T47D (cell line): ENCODE measurements around the gene APEH.

Source experiments
- DNase-seq, 2 experiments: peaks; one replicate each; pipeline versions ENCODE4 v3.0.0 to v3.0.0-alpha.2; 2011 to 2012; ENCODE audit warnings: low read depth in 1 of 2, low spot score in 1 of 2
- JUND ChIP-seq: IDR thresholded peaks from 2 replicates; pipeline ENCODE4 v1.6.1; 2012; ENCODE audit warnings: low read depth
- in situ Hi-C: cut with HindIII; loops from 2 replicates; pipeline ENCODE4 v1.10.0; 2016; ENCODE audit warnings: low sequenced_read_pairs, low pct_unique_long_range_greater_than_20kb

APEH gene

GRCh38 chr3:49727924-49728361 lies 53.8 kb downstream of the APEH start:
- no peak for DNase-seq
- in situ Hi-C loops: no loop called here
- no peak for TF ChIP-seq JUND

DNA sequence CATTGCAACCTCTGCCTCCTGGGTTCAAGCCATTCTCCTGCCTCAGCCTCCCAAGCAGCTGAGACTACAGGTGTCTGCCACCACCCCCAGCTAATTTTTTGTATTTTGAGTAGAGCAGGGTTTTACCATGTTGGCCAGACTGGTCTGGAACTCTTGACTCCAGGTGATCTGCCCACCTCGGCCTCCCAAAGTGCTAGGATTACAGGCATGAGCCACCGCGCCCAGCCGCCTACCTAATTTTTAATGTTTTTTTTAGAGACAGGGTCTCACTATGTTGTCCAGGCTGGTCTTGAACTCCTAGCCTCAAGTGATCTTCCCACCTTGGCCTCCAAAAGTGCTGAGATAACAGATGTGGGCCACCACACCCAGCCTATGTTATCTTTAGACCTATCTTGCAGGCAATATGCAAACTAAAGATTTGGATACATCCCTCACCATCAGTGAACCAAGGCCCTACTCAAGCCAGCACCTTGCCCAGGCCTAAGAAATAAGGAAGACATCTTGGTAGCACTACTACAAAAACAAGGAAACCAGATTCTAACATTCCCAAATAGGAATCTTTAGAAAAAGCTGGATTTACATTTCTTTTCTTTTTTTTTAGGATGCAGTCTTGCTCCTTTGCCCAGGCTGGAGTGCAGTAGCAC lies 55.9 kb downstream of the APEH start:
- no peak for TF ChIP-seq JUND
- DNase-seq: no peak
- in situ Hi-C loops: no loop called here

- in situ Hi-C loops: no loop called here
- no peak for TF ChIP-seq JUND
- DNase-seq: no peak
Measured at GRCh38 chr3:49732597-49732996, 58.4 kb downstream of the APEH start.

GRCh38 chr3:49733551-49733950 lies 59.4 kb downstream of the APEH start:
- no peak for DNase-seq
- in situ Hi-C loops: no loop called here
- no peak for TF ChIP-seq JUND
